Left colon (tissue), 2 donors: ENCODE measurements around the gene FXYD4. TPM values are rescaled to one million over a fixed set of nuclear protein-coding genes. Genes with fewer than 3 reads are reported as not detected.
"Not testable (repeated sequence)": the region's sequence is repeated elsewhere in the genome, so short reads cannot be mapped to it uniquely, and the experiment has no call there.

ENCODE experiments used
- ATAC-seq: fragments of 200-7000 bp; cut with Tn5 transposase; one replicate; pipeline ENCODE4 v1.9.1; 2020; ENCODE audit warnings: mild to moderate bottlenecking, moderate library complexity
- DNase-seq, 2 donors: peaks; one replicate each; pipeline ENCODE4 v3.0.0-alpha.2; 2020
- intact Hi-C, 2 donors: fragments of 100-400 bp; cut with DNase I in 1 of 2; cut with micrococcal nuclease in 1 of 2; formaldehyde crosslinking; loops; one replicate each; pipeline versions ENCODE4 v1.11.2 to v1.14.0; 2022; cut with DNase I, micrococcal nuclease
- long read RNA-seq: library from polyadenylated mRNA; unstranded; transcript quantifications from one replicate; pipeline ENCODE4 v2.0.0, GENCODE V29; 2021
- total RNA-seq, 2 donors: library from RNA; stranded (reverse); fragmentation: NEBNext Ultra II Directional; extraction: Animal tissue kit (Norgen Biotek cat#: 25700); gene quantifications; one replicate each; pipeline ENCODE4 v1.2.1, GENCODE V29; 2021
- donor health status: DM: no; HTN: no; CAD: no.
- donor health status: DM: yes; HTN: yes; CAD: no.

The FXYD4 gene, protein sequence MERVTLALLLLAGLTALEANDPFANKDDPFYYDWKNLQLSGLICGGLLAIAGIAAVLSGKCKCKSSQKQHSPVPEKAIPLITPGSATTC
- not detected for total RNA-seq
- long read RNA-seq: 0 reads

DNA sequence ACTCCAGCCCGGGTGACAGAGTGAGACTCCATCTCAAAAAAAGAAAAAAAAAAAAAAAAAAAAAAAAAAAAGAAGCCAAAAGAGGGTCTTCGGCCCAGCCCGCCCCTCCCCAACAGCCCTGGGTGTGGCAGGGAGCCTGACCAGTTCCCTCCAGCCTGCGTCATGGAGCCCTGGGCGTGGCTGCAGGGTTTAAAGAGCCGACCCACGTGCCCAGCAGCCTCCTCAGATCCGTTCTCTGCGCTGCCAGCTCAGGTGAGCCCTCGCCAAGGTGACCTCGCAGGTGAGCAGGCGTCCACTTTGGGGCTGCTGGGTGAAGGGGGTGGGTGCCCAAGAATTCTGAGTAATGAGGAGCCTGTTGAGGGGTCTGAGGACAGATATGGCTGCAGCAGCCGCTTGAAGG lies at the start of gene FXYD4:
Gene FXYD4 (plus strand): TSS at position 219 of the 400 bp plus-strand sequence. CDS start 2,111 bp downstream, outside the sequence.
- intact Hi-C loops: no loop called here
- peak; percentile 92 for ATAC-seq

DNA sequence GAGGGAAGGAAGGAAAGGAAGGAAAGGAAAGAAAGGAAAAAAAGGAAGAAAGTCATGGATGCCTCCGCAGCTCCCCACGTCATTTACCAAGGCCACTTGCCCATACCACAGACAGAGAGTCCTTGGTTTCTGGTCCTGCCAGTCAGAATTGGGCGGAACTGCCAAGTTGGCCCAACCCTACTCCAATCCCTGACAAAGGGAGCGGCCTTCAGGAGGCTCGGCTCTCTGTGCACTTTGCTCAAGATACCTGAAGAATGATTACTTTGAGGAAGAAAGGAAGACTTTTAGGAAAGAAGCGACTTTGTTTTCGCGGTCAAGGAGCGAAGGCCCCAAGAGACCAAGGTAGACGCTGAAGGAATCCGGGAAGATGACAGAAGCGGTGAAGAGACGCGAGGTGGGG lies 49.1 kb upstream of the FXYD4 start:
- peak; percentile 92 for ATAC-seq
- peak; percentile 50 to 76 for DNase-seq
- intact Hi-C loops: no loop called here

More for the DNA sequence above, at the start of gene FXYD4:
- DNase-seq: peak; percentile 74 to 80

DNA sequence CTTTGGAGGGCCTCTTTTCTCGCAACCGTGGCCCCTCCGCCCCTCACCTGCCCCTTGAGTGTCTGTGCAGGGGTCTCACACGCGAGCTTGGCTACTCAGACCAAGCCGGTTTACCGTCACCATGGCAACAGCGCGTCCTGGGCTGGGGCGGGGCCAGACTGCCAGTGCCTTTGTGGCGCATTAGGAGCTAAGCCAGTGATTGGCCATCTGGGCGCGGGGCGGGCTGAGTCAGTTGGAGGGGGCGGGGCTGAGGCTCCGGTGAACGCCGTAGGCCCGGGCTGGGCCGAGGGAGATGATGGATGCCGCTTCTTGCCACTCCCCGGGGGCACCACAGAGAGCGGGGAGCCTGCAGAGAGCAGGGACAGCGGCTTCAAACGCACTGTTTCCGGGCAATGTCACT lies 48.7 kb upstream of the FXYD4 start:
- ATAC-seq (peak; percentile 98), DNase-seq (peak; percentile 94 to 96)
- intact Hi-C loops: no loop called here

DNA sequence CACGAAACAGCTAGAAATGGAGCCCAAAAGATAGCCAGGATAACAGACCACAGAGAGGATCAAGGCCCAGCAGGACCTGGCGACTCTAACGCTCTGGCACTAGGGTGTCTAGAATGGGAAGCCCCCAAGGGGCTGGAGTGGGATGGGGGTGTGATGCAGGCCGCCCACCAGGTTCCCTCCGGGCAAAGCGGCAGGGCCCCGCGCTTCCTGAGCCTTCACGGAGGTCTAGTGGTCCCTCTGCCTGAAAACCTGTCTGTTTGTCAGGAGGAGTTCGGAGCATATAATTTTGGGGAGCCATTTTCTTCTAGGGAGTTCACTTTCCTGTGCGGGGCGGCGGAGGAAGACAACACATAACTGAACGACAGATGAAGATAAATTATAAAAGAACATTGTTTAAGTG lies 48.2 kb upstream of the FXYD4 start:
- intact Hi-C loops: no loop called here
- no peak for DNase-seq
- ATAC-seq: no peak

DNA sequence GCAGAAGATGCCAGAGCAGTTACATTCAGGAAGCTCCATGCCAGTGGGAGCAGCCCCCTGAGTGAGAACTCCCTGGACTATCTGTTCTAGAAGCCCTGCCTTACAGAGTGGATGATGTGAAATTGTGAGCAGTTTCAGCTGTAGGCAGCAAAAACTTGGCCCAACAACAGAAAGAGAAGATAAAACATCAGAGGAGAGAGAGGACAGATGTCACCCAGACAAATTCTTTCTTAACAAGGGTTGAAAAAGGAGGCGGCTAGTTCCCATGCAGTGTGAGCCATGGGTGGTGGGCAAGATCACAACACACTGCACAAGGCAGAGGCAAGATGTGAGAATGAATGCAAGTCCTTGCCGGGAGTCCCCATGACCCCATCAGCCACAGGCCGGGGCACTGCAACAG lies 46.6 kb upstream of the FXYD4 start:
- intact Hi-C loops: no loop called here
- ATAC-seq (no peak), DNase-seq (no peak)

DNA sequence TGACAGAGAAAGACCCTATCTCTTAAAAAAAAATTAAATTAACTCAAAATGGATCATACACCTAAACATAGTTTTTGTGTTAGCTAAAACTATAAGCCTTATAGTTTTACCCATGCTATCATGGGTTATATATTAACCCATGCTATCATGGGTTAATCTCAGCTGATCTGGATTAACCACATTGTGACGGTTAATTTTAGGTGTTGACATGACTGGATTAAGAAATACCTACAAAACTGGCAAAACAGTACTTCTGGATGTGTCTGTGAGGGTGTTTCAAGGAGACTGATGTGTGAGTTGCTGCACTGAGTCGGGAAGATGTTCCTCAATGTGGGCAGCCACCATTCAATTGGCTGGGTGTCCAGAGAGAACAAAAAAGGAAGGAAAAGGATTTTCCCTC lies 44.3 kb upstream of the FXYD4 start:
- DNase-seq (no peak), ATAC-seq (no peak)
- intact Hi-C loops: no loop called here

DNA sequence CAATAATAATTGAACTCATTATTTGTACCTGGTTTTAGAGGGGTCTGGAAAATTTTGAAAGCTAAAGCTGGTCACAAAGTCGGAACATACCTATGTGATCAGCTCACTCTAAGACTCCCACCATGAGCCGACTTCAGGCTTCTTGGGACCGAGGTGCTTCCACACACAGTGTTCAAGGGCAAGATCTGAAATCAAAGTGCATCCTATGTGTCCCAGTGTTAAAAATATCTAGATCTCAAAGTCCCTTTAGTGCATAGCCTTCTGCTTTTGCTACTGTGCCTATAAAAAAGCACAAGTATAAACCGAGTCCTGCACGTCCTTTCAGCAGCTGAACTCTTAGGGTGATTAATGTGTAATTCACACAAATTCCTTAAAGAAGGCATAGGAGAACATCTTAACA lies 43.5 kb upstream of the FXYD4 start:
- ATAC-seq (no peak), DNase-seq (no peak)
- intact Hi-C loops: no loop called here

DNA sequence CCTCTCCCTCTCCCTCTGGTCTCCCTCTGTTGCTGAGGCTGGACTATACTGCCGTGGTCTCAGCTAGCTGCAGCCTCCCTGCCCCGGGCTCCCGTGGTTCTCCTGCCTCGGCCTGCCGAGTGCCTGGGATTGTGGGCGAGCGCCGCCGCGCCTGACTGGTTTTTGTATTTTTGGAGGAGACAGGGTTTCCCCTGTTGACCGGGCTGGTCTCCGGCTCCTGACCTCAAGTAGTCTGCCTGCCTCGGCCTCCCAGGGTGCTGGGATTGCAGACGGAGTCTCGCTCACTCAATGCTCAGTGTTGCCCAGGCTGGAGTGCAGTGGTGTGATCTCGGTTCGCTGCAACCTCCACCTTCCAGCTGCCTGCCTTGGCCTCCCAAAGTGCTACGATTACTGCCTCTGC lies 42.6 kb upstream of the FXYD4 start:
- intact Hi-C loops, ATAC-seq: not testable (repeated sequence)
- peak in 1 of 2 donors; percentile 15 for DNase-seq

DNA sequence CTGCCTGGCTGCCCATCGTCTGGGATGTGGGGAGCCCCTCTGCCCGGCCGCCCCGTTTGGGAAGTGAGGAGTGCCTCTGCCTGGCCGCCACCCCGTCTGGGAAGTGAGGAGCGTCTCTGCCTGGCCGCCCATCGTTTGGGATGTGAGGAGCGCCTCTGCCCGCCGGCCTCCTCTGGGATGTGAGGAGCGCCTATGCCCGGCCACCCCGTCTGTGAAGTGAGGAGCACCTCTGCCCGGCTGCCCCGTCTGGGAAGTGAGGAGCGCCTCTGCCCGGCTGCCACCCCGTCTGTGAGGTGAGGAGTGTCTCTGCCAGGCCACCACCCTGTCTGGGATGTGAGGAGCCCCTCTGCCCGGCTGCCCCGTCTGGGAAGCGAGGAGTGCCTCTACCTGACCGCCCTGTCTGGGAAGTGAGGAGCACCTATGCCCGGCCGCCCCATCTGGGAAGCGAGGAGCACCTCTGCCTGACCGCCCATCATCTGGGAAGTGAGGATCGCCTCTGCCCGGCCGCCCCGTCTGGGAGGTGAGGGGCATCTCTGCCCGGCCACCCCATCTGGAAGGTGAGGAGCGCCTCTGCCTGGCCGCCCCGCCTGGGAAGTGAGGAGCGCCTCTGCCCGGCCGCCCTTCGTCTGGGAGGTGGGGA lies 42.1 kb upstream of the FXYD4 start:
- ATAC-seq, intact Hi-C loops: not testable (repeated sequence)
- DNase-seq: peak in 1 of 2 donors; percentile 15

DNA sequence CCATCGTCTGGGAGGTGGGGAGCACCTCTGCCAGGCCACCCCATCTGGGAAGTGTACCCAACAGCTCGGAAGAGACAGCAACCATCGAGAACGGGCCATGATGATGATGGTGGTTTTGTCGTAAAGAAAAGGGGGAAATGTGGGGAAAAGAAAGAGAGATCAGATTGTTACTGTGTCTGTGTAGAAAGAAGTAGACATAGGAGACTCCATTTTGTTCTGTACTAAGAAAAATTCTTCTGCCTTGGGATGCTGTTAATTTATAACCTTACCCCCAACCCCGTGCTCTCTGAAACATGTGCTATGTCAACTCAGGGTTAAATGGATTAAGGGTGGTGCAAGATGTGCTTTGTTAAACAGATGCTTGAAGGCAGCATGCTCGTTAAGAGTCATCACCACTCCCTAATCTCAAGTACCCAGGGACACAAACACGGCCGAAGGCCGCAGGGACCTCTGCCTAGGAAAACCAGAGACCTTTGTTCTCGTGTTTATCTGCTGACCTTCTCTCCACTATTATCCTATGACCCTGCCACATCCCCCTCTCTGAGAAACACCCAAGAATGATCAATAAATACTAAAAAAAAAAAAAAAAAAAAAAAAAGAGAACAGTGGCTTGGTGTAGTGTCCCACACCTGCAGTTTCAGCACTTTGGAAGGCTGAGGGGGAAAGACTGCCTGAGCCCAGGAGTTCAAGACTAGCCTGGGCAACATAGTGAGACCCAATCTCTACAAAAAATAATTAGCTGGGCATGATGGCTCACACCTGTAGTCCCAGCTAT lies 41.2 kb upstream of the FXYD4 start:
- DNase-seq, intact Hi-C loops, ATAC-seq: not testable (repeated sequence)

DNA sequence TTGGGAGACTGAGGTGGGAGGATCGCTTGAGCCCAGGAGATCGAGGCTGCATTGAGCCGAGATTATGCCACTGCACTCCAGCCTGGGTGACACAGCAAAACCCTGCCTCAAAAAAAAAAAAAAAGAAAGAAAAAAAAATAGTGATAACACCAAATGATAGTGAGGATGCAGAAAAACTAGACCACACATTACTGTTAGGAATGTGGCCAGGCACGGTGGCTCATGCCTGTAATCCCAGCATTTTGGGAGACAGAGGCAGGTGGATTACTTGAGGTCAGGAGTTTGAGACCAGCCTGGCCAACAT lies 40.7 kb upstream of the FXYD4 start:
- intact Hi-C loops, ATAC-seq: not testable (repeated sequence)
- DNase-seq: peak in 1 of 2 donors; percentile 0

DNA sequence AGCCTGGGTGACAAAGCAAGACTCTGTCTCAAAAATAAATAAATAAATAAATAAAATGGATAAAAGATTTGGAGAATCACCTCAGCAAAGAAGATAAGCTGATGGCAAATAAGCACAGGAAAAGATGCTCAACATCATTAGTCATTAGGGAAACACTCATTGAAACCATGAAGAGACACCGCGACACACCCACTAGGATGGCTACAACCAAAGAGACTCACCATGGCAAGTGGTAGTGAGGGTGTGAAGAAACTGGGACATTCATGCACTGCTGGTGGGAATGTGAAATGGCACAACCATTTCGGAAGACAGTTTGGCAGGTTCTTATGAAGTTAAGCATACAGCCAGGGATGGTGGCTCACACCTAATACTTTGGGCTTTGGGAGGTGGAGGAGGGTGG lies 37.8 kb upstream of the FXYD4 start:
- intact Hi-C loops: no loop called here
- ATAC-seq: no peak
- no peak for DNase-seq

DNA sequence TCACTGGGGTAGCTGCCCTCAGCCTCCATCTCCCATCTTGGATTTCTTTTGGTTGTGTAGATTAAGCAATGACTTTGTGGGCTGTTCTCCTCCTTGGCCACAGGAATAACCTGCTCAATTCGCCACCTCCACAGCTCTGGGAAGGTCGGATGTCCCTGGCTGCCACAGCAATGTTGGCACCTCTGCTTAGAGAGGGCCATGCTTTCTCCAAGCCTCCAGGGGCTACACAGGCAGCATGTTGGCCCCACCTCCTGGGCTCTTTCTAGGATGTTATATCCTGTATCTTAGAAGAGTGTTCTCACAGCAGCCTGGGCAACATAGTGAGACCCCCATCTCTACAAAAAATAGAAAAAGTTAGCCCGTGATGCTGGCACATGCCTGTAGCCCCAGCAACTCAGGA lies 35.4 kb upstream of the FXYD4 start:
- DNase-seq: no peak
- intact Hi-C loops: no loop called here
- ATAC-seq: no peak

DNA sequence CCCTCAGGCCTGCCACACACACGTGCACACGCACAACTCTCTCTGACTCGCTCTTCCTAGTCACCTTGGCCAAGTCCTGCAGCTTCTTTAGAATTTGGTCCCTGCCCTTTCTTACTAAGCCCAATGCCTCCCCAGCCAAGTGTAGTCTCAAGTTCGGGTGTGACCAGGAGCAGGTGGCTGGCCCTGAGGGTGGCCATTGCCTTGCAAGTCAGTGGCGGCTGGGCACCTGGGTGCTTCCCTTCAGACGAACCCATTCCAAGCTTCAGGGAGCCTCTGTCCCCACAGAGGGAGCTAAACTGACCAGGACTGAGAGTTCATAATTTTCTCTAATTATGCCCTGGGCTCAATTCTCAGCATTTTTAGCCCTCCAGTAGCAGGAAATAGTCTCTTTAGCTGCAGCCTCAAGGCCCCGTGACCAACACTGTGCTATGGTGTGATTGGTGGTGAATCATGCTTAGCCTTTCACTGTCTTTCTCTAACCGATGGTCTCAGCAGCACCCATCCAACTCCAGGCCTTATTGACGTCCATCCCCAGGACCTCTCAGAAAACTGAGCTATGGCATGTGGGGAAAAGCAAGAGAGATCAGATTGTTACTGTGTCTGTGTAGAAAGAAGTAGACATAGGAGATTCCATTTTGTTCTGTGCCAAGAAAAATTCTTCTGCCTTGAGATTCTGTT lies 34.7 kb upstream of the FXYD4 start:
- DNase-seq (no peak), ATAC-seq (peak; percentile 77)
- intact Hi-C loops: no loop called here

DNA sequence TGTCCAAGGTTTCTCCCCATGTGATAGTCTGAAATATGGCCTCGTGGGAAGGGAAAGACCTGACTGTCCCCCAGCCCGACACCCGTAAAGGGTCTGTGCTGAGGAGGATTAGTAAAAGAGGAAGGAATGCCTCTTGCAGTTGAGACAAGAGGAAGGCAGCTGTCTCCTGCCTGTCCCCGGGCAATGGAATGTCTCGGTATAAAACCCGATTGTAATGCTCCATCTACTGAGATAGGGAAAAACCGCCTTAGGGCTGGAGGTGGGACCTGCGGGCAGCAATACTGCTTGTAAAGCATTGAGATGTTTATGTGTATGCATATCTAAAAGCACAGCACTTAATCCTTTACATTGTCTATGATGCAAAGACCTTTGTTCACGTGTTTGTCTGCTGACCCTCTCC lies 33.9 kb upstream of the FXYD4 start:
- intact Hi-C loops, ATAC-seq, DNase-seq: not testable (repeated sequence)

DNA sequence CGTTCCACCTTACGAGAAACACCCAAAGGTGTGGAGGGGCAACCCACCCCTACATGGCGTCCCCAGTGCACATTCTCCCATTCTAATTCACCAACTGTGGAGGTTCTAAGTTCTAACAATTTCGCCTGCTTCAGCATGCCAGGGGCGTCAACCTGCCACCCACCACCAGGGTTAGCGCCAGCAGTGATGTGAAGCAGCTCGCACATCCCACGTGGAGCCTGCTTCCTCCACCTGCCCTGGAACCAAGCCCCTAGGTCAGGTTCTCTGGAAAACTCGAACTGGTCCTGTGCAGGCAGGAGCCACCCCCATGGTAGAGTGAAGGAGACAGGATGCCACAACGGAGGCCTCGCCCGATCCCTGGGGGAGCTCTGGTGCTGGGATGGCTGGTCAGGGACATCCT lies 33.3 kb upstream of the FXYD4 start:
- ATAC-seq: no peak
- intact Hi-C loops: no loop called here
- no peak for DNase-seq

DNA sequence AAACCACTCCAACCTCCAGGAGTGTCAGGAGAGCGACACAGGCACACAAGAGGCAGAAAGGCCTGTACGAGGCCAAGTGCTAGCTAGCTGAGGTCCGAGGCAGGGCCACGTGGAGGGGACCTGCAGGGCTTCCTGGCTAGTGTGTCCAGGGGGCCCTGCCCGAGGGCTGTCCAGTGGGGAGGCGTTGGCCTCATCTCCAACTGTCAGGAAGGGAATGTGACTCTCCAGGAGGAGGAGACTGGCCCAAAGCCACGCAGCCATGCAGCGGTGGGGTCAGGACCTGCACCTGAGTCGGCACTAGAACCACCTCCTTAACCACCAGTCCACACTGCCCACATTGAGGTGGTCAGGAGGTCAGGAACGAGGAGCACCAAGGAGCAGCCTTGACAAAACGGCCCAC lies 32.3 kb upstream of the FXYD4 start:
- intact Hi-C loops: no loop called here
- DNase-seq (no peak), ATAC-seq (no peak)

DNA sequence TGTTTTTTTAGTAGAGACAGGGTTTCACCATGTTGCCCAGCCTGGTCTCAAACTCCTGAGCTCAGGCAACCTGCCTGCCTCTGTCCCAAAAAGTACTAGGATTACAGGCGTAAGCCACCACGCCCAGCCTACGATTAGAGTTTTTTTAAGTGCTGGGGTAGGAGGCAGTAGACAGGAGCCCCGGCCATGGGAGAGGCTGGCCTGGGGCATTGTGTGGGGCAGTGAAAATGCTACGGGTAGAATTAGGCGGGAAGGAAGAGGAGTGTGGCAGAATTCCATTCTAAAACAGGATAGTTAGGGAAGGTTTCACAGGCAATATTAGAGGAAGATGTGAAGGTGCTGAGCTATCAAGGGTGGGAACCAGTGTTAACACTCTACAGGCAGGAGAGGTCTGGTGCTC lies 31.3 kb upstream of the FXYD4 start:
- DNase-seq (no peak), ATAC-seq (no peak)
- intact Hi-C loops: no loop called here

DNA sequence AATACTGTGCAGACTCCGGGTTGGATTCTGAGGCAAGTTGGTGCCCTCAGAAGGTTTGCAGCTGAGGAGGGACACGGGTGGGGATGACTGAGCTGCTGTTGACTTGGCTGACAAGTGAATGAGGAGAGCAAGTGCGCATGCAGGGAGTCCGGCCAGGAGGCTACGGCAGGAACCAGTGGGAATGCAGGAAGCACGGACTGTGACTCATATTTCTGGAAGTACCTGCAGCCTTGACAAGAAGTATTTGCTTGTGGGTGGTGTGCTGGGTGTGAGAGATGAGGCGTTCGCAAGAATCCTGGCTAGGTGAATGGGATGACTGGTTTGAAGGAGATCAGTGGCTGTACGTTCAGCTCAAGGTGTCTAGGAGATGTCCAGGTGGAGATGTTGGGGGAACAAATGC lies 30.8 kb upstream of the FXYD4 start:
- DNase-seq: no peak
- intact Hi-C loops: no loop called here
- peak; percentile 64 for ATAC-seq

DNA sequence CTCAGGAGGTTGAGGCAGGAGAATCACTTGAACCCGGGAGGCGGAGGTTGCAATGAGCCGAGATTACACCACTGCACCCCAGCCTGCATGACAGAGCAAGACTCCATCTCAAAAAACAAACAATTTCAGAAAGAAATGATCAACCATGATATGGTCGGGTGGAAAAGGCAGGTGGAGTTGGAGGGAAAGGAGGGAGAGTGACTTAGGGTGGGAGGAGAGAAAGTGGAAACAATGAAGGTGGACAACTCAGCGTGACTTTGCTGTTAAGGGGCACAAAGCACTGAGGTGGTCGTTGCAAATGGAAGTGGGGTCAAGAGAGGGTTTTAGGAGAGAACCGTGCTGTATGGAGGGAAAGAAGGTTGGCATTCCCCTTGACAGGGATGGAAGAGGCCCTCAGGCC lies 30.0 kb upstream of the FXYD4 start:
- intact Hi-C loops: no loop called here
- ATAC-seq: no peak
- no peak for DNase-seq
